Right lobe of liver (tissue), 4 donors: ENCODE results near the gene VDAC1.

Experiments used
- CTCF ChIP-seq, 4 donors: fragments of 200-600 bp in 3 of 4; fragments of 450-650 bp in 1 of 4; IDR thresholded peaks; one replicate each; pipeline versions ENCODE4 v1.5.1 to v1.8.0; 2016 to 2022; ENCODE audit warnings: antibody characterized with exemption in 4 of 4, mild to moderate bottlenecking in 2 of 4
- POLR2A ChIP-seq: fragments of 450-650 bp; IDR thresholded peaks from one replicate; pipeline ENCODE4 v1.6.1; 2017; ENCODE audit warnings: antibody characterized with exemption, mild to moderate bottlenecking
- donor health status: DM: no; HTN: no; CAD: no.
- donor health status: DM: no; HTN: no; CAD: no.
- donor health status: DM: no; HTN: yes; CAD: no.

- TF ChIP-seq POLR2A (no peak), CTCF (IDR thresholded peaks at IDR 0.05) (no peak)
These were observed 79.5 kb downstream of the VDAC1 start for GRCh38 chr5:133925269-133925668.
